Raji (cell line): ENCODE measurements around the gene CHIT1.

Source experiments
- POLR2A ChIP-seq: IDR thresholded peaks from 2 replicates; pipeline ENCODE4 v1.6.1; 2011; ENCODE audit warnings: low read depth, low read length, control low read depth; ENCODE audit not compliant: insufficient read depth

CHIT1 gene

DNA sequence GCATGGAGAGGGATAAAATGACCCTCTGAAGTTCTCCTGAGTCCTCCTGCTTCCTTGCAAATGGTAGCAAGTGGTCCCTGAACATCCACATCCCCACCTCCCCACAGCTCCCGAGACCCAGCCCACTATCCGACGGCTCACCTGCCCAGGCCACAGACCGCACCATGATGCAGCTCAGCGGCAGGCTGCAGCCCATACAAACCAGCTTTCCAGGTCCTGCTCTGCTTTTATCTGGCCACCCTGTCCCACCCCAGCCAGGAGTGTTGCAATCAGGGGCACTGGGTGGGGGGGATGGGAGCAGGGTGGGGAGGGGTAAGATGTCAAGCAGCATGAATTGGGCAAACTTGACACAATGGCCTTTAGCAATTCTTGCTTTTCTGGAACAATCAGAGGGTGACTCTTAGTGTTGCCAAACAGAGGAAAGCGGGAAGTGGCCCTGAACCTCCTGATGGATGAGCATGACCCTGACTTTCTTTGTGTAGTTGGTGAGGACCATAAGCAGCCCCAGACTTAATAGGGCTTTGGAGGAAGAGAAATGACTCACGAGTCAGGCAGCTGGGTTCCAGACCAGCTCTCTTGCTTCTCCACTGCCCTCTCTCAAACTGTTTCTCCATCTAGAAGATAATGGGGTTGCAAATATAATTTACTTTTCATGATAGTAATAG is at the start of gene CHIT1:
TSS of gene CHIT1 (minus strand) at position 203 of the 665 bp plus-strand sequence. CDS start at position 166, 37 bp downstream.
- no peak for TF ChIP-seq POLR2A

DNA sequence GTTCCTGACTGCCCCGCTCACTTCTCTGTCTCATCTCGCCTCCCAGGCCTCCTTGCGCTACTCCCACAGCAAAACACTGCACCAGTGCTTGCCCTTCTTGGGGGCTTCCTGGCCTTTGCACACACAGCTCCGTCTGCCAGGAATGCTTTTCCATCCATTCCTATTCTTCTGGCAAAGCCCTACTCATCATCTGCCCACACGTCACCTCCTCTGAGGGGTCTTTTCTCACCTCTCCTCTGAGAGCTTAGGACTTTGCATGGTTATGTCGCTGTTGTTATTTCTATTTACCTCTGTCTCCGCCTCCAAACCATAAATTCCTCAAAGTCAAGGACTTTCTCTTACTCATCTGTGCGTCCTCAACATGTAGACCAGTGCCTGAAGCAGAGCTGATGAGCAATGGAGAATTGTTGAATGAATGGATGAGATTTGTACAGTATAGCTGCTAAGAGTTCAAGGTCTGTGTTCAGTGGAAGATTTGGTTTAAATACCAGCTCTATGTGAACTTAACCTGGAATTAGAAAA is 49.5 kb upstream of the CHIT1 start:
- TF ChIP-seq POLR2A: no peak

DNA sequence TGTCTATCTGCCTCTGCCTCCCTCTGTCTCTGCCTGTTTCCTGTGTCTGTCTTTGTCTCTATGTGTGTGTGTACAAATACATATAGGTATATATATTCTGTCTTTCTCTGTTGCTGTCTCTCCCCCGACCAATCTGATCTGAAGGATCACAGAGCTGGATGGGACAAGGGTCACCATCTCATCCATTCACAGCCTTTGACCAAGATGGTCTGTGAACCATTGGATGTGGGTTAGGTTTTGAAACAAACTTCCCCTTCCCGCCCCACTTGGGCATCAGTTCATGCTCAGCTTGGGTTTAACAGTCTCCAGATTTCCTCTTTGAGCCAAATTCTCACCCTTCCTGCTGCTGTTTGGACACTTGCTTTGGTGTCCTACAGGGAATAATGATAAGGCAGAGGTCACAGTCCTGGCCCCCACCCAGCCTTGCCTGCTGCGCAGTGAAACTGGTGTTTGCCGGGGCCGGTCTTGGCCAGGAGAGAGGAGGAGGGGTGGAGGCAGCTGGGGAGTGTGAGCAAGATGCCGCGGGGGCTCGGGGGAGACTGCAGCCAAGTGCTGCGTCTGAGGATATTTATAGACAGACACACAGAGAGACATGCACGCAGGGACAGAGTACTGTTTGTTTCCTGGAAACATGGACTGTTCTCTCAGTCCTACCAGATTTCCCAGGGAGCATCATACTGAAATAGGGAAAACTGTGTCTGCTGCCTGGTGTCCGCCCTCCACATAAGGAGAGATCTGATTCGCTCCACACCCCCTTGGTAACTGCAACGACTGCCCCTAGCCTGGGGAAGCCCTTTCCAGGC is 48.8 kb upstream of the CHIT1 start:
- TF ChIP-seq POLR2A: 0 out of 2 replicates have a peak, but pooled peaks have one; percentile 19

DNA sequence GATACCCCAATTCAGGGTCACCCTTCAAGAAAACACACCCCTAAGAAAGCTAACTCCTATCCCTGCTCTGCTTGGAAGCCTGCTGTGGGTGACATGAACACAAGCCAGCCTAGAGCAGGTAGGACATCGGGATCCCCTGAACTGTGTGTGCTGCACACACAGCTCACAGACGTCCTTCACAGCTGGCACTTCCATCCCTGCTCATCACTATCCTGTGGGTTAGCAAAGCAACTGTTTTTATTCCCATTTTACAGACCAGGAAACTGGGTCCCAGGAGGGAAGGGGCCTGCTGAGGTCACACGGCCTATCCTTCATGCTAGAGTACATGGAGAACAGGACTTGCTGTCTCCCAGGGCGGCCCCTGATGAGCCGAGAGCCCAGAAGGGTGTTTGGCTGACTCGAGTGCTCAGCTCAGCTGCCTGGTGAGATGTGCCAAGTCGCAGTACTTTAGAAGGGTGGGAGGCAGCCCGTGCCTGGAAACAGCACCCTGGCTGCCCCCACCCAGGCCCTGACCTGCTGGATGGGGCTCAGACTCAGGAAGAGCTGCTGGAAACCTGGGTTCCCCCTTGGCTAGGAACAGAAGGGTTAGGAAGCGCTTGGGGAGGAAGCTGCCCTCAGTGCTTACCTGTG is 47.6 kb upstream of the CHIT1 start:
- no peak for TF ChIP-seq POLR2A

DNA sequence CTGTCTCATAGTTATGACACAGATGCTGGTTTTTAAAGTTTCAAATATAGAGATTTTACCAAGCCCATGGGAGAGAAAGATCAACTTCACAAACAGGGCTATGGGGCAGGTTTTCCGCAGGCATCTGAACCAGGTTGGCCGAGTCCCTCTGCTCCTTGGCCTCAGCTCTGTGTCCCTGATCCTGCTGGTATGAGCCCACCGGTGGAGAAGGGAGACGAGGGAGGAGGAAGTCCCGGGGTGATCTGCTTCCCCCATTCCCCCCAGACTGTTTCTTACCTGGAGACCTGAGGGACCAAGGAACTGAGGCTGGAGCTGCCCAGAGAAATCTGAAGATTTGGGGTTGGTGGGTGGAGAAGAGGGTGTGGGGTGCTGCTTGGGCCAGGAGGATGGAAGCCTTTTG is 46.9 kb upstream of the CHIT1 start:
- TF ChIP-seq POLR2A: no peak

DNA sequence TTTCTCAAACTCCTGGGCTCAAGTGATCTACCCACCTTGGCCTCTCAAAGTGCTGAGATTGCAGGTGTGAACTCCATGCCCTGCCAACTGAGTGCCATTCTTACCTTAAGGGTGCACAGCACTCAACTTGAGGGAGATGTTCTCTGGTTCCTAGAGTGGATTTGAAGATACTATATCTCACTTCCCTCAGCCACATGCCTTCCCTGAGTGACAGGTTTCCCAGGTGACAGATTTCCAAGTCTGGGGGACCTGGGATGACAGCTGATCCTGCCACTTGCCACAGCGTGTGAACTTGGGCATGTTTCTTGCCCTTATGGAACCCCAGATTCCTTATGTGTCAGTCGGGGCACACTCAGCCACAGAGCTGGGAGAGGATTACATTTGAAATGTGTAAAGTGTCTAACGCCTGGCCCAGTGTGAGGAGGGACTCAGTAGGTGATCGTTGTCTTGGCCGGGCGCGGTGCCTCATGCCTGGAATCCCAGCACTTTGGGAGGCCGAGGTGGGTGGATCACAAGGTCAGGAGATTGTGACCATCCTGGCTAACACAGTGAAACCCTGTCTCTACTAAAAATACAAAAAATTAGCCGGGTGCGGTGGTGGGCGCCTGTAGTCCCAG is 46.3 kb upstream of the CHIT1 start:
- TF ChIP-seq POLR2A: no peak

DNA sequence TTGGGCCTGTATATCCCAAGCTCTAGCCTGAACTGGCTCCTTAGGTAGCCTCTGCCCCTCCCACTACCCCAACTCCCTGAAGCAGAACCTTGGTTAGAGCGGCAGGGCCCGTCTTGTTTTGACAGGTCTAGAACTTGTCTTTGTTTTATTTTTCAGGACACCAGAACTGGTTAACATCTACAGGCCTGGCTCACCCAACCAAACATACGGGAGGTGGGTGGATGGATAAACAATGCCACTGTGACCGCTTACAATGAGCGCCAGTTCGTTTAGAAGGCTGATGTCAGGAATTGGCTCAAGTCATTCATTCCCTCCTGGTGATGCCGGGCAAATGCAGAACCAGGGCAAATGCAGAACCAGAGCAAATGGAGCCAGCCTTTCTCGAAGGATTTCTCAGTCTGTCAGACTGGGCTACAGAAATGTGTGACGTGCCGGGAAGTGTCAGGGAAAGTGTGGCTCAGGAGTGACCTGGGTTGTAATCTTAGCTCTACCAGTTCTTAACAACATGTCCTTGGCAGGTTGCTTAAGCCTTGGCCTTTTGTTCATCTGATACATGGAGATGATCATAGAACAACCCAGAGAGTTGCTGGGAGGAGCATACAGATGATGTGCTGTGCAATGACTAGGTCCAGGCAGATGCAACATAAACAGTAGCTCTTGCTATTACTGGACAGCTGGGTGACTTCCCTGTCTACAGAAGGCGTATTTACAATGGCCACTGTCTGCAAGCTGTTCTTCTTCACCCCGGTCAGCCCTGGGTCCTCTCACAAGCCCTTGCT is 45.3 kb upstream of the CHIT1 start:
- TF ChIP-seq POLR2A: peak; percentile 40; the same call in 1 of the 2 replicates

DNA sequence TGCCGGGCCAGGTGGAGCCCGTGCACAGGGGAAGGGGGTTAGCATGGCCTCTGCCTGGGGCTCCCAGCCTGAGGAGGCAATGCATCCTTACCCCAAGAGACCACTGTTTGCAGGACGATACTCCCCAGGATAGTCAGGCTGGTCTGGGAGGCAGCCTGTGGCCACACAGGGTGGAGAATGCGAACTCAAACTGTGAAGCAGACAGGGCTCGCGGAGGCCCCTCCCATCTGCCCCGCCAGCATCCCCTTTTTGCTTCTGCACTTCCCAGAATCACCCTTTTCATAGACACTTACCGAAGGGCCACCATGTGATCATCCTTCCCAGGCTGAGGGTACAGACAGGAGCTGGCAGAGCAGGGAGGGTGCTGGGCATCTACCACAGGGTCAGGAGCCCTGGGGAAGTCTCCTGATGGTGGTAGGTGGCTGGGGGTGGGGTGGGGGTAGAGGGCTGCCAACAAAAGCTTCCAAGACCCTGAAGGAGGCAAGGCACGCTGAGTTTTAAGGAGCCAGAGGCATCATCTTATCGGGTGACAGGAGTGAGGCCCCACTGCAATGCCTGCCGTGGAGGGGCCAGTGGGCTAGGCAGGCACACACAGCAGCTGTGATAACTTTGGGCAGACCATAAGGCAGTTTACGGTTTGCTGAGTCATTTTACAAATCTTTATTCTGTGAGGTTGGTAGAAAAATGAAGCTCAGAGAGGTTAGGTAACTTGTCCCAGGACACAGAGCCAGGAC is 44.6 kb upstream of the CHIT1 start:
- TF ChIP-seq POLR2A: peak; percentile 86

DNA sequence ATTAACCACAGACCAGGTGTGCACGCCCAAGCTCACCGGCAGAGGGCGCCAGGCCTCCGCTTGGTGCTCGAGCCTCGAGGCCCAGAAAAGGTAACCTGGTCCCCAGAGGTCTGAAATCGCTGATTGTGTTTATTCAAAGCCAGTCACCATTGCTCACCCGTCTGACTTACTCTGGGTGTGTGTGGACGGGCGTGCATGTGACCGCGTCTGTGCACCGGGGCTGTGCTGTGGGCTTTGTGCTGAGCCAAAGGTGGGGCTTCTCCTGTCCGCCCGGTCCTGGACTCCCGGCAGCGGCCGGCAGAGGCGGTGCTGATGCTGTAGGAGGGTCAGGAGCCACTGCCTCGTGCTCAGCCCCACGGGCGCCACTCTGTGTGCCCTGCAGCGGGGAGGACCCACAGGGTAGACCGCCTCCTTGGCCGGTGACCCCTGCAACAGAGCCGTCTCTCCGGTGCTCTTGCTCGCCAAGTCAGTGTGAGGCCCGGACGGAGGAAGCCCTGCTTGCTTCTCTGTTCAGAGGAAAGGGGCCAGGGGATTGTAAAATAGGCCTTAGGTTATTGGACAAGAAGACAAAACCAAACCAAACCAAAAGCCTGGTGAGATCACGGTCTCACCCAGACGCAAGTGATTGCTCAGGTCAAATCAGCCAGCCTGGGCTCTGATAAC is 43.9 kb upstream of the CHIT1 start:
- no peak; the same call in 1 of the 2 replicates for TF ChIP-seq POLR2A

DNA sequence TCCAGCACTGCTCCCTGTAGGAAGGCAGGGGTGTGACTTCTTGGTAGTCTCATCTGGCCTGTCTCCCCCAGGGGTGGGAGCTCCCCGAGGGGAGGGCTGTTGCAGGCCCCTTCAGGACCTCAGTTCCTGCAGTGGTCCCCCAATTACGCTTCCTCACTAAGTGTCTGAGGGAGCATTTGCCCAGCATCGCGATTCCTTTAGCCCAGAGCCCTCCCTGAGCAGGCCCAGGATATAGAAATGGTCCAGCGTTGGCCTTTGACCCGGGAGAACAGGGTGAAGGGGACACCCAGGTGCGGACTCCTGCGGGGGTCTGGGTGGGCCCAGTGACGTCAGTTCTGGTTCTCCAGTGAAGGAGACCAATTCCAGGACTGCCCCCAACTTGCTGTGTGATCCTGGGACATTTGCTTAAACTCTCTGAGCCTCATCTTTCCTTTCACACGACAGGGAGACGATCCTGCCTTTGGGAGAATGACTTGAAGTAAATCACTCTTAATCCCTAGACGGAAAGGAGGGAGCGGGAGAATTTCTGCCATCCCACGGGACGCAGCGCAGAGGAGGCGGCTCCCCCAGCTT is 43.2 kb upstream of the CHIT1 start:
- no peak for TF ChIP-seq POLR2A

DNA sequence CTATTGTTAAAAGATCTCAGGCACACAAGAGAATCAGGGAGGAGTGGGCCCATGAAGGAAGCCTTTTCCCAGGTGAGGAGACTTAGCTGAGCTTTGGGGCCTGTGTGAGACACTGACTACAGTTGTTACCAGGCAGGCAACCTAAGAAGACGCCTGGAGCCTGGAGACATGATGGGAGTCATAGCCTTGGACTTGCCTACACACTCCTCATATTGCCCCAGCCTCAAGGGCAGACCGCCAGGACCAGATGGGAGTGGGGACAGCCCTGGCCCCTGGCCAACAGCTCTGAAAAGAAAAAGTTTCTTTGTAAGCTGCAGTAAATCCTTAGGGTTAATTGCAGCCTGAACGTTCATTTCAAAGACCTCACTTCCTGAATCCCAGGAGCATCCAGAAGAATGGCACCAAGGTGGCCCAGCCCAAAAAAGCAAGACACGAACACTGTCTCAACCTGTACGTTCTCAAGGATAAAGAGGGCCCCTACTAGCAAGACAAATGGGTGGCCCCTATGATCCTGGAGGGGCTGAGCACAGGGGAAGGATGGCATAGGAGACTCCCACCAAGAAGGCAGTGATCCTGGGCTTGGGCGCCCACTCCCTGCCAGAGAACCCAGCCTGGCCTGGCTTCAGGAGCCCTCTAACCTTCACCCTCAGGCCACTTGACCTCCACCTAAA is 42.6 kb upstream of the CHIT1 start:
- TF ChIP-seq POLR2A: no peak

DNA sequence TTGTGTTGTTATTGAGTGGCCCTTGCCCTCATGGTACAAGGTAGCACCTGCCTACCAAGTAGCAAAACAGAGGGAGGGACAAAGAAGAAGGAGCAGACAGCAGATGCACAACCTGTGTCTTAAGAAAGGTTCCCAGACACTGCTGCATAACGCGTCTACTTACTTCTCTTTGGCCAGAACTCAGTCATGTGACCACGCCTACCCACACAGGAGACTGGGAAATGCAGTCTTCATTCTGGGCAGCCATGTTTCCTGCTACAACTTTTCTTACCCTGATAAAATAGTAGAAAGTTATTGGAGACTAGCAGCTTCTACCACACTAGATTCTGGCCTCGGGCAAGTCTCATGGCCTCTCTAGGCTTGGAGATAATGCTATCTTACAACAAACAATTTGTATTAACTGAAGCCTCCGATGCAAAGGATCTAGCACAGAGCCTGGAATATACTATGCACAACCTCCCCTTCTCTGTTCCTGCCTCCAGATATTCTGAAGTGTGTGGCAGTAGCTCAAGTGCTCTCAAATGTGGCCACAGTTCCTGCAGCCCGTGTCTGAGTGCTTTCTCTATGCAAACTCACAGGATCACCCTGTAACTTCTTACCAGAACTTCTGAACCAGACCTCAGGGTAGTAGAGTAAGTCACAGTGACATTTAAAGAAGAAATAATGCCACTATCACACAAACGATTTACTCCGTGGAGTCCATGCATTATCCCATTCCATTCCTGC is 41.7 kb upstream of the CHIT1 start:
- peak; percentile 67 for TF ChIP-seq POLR2A
